PC-9 (cell line): ENCODE results near the gene MINDY1.

ENCODE experiments used
- EZH2 ChIP-seq: fragments of 200-600 bp; sonication (generic); IDR thresholded peaks from 2 replicates; pipeline ENCODE4 v1.8.0; 2017; ENCODE audit warnings: antibody characterized with exemption, low read depth
- TF ChIP-seq, protein P1 (sequence below): fragments of 200-600 bp; sonication (generic); conservative IDR thresholded peaks from 2 replicates; pipeline ENCODE4 v1.6.1; 2017; ENCODE audit warnings: mixed run types, antibody characterized with exemption, mild to moderate bottlenecking, moderate library complexity

DNA sequence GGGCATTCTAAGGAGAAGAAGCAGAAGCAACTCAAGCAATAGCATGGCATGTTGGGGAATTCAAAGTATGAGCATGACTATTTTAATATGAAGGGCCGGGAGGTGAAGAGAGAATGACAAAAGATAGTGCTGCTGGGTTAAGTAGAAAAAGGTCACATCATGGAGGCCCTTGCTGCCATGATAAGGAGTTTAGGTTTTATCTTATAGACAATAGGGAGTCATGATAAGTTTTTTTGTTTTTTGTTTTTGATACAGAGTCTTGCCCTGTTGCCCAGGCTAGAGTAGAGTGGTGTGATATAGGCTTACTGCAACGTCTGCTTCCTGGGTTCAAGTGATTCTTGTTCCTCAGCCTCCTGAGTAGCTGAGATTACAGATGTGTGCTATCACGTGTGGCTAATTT, 32.8 kb upstream of the MINDY1 start:
- TF ChIP-seq, protein P1, sequence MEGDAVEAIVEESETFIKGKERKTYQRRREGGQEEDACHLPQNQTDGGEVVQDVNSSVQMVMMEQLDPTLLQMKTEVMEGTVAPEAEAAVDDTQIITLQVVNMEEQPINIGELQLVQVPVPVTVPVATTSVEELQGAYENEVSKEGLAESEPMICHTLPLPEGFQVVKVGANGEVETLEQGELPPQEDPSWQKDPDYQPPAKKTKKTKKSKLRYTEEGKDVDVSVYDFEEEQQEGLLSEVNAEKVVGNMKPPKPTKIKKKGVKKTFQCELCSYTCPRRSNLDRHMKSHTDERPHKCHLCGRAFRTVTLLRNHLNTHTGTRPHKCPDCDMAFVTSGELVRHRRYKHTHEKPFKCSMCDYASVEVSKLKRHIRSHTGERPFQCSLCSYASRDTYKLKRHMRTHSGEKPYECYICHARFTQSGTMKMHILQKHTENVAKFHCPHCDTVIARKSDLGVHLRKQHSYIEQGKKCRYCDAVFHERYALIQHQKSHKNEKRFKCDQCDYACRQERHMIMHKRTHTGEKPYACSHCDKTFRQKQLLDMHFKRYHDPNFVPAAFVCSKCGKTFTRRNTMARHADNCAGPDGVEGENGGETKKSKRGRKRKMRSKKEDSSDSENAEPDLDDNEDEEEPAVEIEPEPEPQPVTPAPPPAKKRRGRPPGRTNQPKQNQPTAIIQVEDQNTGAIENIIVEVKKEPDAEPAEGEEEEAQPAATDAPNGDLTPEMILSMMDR = no peak
- TF ChIP-seq EZH2 = no peak
